ENCODE data around the gene RAB7B. TPM values are rescaled to one million over a fixed set of nuclear protein-coding genes. Genes with fewer than 3 reads are reported as not detected.

Gene RAB7B
- polyA plus RNA-seq, 1 donor = 5.4 TPM

- 61% methylated on average over 3 of the region's 7 CpGs for WGBS (ENCODE audit: insufficient coverage, low lambda C conversion rate)
- H3K36me3 ChIP-seq (ENCODE audit: control insufficient read depth, insufficient read depth, low read length) = no peaks in the 10 kb centered on the region
- H3K4me1 ChIP-seq (ENCODE audit: control insufficient read depth, insufficient read depth, low read length) = peaks cover 6% of the 10 kb centered on the region
- no peaks in the 10 kb centered on the region for H3K27me3 ChIP-seq (ENCODE audit: control insufficient read depth, insufficient read depth, low read length)
- no peak overlapping the region for H3K4me3 ChIP-seq (ENCODE audit: low read length)
- H3K9me3 ChIP-seq (ENCODE audit: control insufficient read depth, low read depth, low read length) = no peaks in the 10 kb centered on the region
- no peak overlapping the region for H3K27ac ChIP-seq (ENCODE audit: low read length)
- DNase-seq = no peak
These were observed 36.1 kb upstream of the RAB7B start for GRCh38 chr1:206039046-206039973.

GRCh38 chr1:206037581-206037980 lies 34.4 kb upstream of the RAB7B start:
- no peak for DNase-seq
- WGBS (ENCODE audit: insufficient coverage, low lambda C conversion rate) = no CpG with 5 or more reads among the region's 9 CpGs
- Histone ChIP-seq H3K4me1 (ENCODE audit: control insufficient read depth, insufficient read depth, low read length) (peaks cover 6% of the 10 kb centered on the region), H3K4me3 (ENCODE audit: low read length) (no peak overlapping the region), H3K9me3 (ENCODE audit: control insufficient read depth, low read depth, low read length) (no peaks in the 10 kb centered on the region), H3K27me3 (ENCODE audit: control insufficient read depth, insufficient read depth, low read length) (no peaks in the 10 kb centered on the region), H3K27ac (ENCODE audit: low read length) (no peak overlapping the region), H3K36me3 (ENCODE audit: control insufficient read depth, insufficient read depth, low read length) (no peaks in the 10 kb centered on the region)

DNA sequence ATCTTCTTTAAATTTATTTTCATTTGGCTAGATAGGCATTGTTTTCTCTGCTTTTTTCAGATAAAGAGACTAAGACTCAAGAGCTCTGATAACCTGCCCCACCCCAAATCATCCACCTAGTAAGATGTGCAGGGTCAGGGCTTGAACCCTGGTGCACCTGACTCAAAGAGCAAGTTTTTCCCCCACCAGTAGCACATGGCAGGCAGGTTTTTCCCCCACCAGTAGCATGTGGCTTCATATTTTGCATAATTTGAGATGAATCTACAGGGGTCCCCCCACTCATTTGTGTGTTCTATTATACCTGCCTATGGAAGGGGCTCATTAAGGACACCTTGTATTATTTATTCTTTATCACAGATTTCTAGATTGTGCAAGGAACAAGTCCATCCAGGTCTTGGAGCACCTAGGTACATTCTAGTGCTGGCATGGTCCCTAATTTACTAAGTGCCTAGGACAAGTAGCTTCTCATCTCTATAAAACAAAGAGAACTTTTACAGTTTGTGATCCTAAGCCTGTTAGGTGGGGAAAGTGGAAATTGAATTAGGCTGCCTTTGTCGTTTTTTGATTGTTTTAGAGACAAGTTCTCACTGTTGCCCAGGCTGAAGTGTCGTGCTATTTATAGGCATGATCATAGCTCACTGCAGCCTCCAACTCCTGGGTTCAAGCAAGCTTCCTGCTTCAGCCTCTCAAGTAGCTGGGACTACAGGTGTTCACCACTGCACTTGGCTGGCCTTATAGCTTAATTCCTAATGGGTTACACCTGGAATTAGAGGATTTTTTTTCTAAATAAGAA lies 33.7 kb upstream of the RAB7B start:
- H3K4me1 ChIP-seq (ENCODE audit: control insufficient read depth, insufficient read depth, low read length) = peaks cover 6% of the 10 kb centered on the region
- WGBS (ENCODE audit: insufficient coverage, low lambda C conversion rate) = 70% methylated on average over 2 of the region's 2 CpGs
- H3K36me3 ChIP-seq (ENCODE audit: control insufficient read depth, insufficient read depth, low read length) = no peaks in the 10 kb centered on the region

GRCh38 chr1:206035027-206035426 lies 31.8 kb upstream of the RAB7B start:
- Histone ChIP-seq H3K27ac (ENCODE audit: low read length) (no peak overlapping the region), H3K36me3 (ENCODE audit: control insufficient read depth, insufficient read depth, low read length) (no peaks in the 10 kb centered on the region), H3K4me1 (ENCODE audit: control insufficient read depth, insufficient read depth, low read length) (peaks cover 6% of the 10 kb centered on the region), H3K4me3 (ENCODE audit: low read length) (no peak overlapping the region), H3K27me3 (ENCODE audit: control insufficient read depth, insufficient read depth, low read length) (no peaks in the 10 kb centered on the region), H3K9me3 (ENCODE audit: control insufficient read depth, low read depth, low read length) (no peaks in the 10 kb centered on the region)
- 80% methylated on average over 1 of the region's 5 CpGs for WGBS (ENCODE audit: insufficient coverage, low lambda C conversion rate)
- peak in 1 of 2 donors; percentile 50 for DNase-seq

More for the DNA sequence above, 33.7 kb upstream of the RAB7B start:
- H3K4me3 ChIP-seq (ENCODE audit: low read length) = no peak overlapping the region
- no peaks in the 10 kb centered on the region for H3K27me3 ChIP-seq (ENCODE audit: control insufficient read depth, insufficient read depth, low read length)
- no peak for DNase-seq
- no peak overlapping the region for H3K27ac ChIP-seq (ENCODE audit: low read length)
- H3K9me3 ChIP-seq (ENCODE audit: control insufficient read depth, low read depth, low read length) = no peaks in the 10 kb centered on the region

- no peak for DNase-seq
- no peaks in the 10 kb centered on the region for H3K36me3 ChIP-seq (ENCODE audit: control insufficient read depth, insufficient read depth, low read length)
- H3K27me3 ChIP-seq (ENCODE audit: control insufficient read depth, insufficient read depth, low read length) = no peaks in the 10 kb centered on the region
- no peak overlapping the region for H3K4me3 ChIP-seq (ENCODE audit: low read length)
- no peaks in the 10 kb centered on the region for H3K9me3 ChIP-seq (ENCODE audit: control insufficient read depth, low read depth, low read length)
- 96% methylated on average over 4 of the region's 5 CpGs for WGBS (ENCODE audit: insufficient coverage, low lambda C conversion rate)
- peaks cover 6% of the 10 kb centered on the region for H3K4me1 ChIP-seq (ENCODE audit: control insufficient read depth, insufficient read depth, low read length)
- H3K27ac ChIP-seq (ENCODE audit: low read length) = no peak overlapping the region
These were observed 29.4 kb upstream of the RAB7B start for GRCh38 chr1:206032380-206033140.

GRCh38 chr1:206030714-206031113 lies 27.5 kb upstream of the RAB7B start:
- Histone ChIP-seq H3K4me3 (ENCODE audit: low read length) (no peak overlapping the region), H3K27me3 (ENCODE audit: control insufficient read depth, insufficient read depth, low read length) (no peaks in the 10 kb centered on the region), H3K27ac (ENCODE audit: low read length) (no peak overlapping the region), H3K4me1 (ENCODE audit: control insufficient read depth, insufficient read depth, low read length) (peaks cover 6% of the 10 kb centered on the region), H3K9me3 (ENCODE audit: control insufficient read depth, low read depth, low read length) (no peaks in the 10 kb centered on the region), H3K36me3 (ENCODE audit: control insufficient read depth, insufficient read depth, low read length) (no peaks in the 10 kb centered on the region)
- WGBS (ENCODE audit: insufficient coverage, low lambda C conversion rate) = no CpG with 5 or more reads among the region's 4 CpGs
- DNase-seq = peak; percentile 83

DNA sequence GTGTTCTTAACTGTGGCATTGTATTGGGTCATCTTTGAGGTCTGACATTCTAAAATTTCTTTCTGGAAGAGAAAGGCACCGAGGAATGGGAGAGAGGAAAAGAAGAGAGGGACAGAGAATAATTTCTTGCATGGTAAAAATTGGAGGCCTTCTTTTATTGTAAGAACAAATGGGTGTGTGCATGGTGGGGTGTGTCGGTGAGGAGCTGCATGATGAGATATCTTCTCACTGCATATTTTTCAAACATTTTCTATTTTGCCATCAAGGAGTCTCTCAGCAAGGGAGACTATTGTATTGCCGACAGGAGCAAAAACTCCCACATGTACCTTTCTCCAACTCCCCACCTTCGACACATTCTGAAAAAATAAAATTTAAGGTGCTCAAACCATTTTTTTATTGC lies 27.0 kb upstream of the RAB7B start:
- Histone ChIP-seq H3K9me3 (ENCODE audit: control insufficient read depth, low read depth, low read length) (no peaks in the 10 kb centered on the region), H3K36me3 (ENCODE audit: control insufficient read depth, insufficient read depth, low read length) (no peaks in the 10 kb centered on the region), H3K27me3 (ENCODE audit: control insufficient read depth, insufficient read depth, low read length) (no peaks in the 10 kb centered on the region), H3K4me3 (ENCODE audit: low read length) (no peak overlapping the region), H3K27ac (ENCODE audit: low read length) (no peak overlapping the region), H3K4me1 (ENCODE audit: control insufficient read depth, insufficient read depth, low read length) (peaks cover 6% of the 10 kb centered on the region)
- no CpG with 5 or more reads among the region's 4 CpGs for WGBS (ENCODE audit: insufficient coverage, low lambda C conversion rate)
- no peak for DNase-seq

DNA sequence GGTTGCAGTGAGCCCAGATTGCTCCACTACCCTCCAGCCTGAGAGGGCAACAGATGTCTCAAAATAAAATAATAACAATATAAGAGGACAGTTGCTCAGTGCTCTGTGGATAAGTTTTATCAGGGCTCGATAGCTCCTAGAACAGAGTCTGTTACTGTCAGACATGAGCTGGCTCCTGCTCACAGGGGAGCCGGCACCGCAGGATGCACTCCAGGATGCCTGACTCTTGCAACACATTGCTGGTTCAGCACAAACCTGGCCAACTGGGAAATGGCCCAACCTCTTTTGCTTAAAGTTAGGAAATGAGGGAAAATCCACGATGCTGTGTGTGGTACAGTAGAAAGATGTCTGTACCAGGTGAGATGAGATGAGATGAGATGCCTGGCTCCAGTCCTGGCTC lies 26.3 kb upstream of the RAB7B start:
- H3K36me3 ChIP-seq (ENCODE audit: control insufficient read depth, insufficient read depth, low read length) = no peaks in the 10 kb centered on the region
- no peaks in the 10 kb centered on the region for H3K9me3 ChIP-seq (ENCODE audit: control insufficient read depth, low read depth, low read length)
- no CpG with 5 or more reads among the region's 4 CpGs for WGBS (ENCODE audit: insufficient coverage, low lambda C conversion rate)
- H3K27me3 ChIP-seq (ENCODE audit: control insufficient read depth, insufficient read depth, low read length) = no peaks in the 10 kb centered on the region
- no peak overlapping the region for H3K27ac ChIP-seq (ENCODE audit: low read length)
- H3K4me1 ChIP-seq (ENCODE audit: control insufficient read depth, insufficient read depth, low read length) = peaks cover under 1% of the 10 kb centered on the region
- H3K4me3 ChIP-seq (ENCODE audit: low read length) = no peak overlapping the region
- DNase-seq = no peak

GRCh38 chr1:206025283-206025820 lies 22.2 kb upstream of the RAB7B start:
- 80% methylated on average over 1 of the region's 3 CpGs for WGBS (ENCODE audit: insufficient coverage, low lambda C conversion rate)
- no peak overlapping the region for H3K4me3 ChIP-seq (ENCODE audit: low read length)
- no peak overlapping the region for H3K27ac ChIP-seq (ENCODE audit: low read length)
- H3K9me3 ChIP-seq (ENCODE audit: control insufficient read depth, low read depth, low read length) = no peaks in the 10 kb centered on the region
- DNase-seq = no peak
- no peaks in the 10 kb centered on the region for H3K36me3 ChIP-seq (ENCODE audit: control insufficient read depth, insufficient read depth, low read length)
- H3K4me1 ChIP-seq (ENCODE audit: control insufficient read depth, insufficient read depth, low read length) = peaks cover 4% of the 10 kb centered on the region
- H3K27me3 ChIP-seq (ENCODE audit: control insufficient read depth, insufficient read depth, low read length) = no peaks in the 10 kb centered on the region

GRCh38 chr1:206023695-206024094 lies 20.5 kb upstream of the RAB7B start, which contains the start of gene CTSE:
Gene CTSE, minus strand, starts transcription at chr1:206023895. Its CDS starts 104 bp downstream, at chr1:206023791.
- Histone ChIP-seq H3K9me3 (ENCODE audit: control insufficient read depth, low read depth, low read length) (no peaks in the 10 kb centered on the region), H3K4me3 (ENCODE audit: low read length) (no peak within 1 kb of the TSS), H3K36me3 (ENCODE audit: control insufficient read depth, insufficient read depth, low read length) (no peaks in the 10 kb centered on the region), H3K27me3 (ENCODE audit: control insufficient read depth, insufficient read depth, low read length) (no peaks in the 10 kb centered on the region), H3K4me1 (ENCODE audit: control insufficient read depth, insufficient read depth, low read length) (peaks cover 4% of the 10 kb centered on the region), H3K27ac (ENCODE audit: low read length) (no peak within 1 kb of the TSS)
- peak in 1 of 2 donors; percentile 72 for DNase-seq
- WGBS (ENCODE audit: insufficient coverage, low lambda C conversion rate) = no CpG with 5 or more reads among the region's 11 CpGs

Measured in large intestine (tissue), 3 donors.